Upper lobe of right lung (tissue), 1 donor: ENCODE results near the gene FSHR. TPM values are rescaled to one million over a fixed set of nuclear protein-coding genes. Genes with fewer than 3 reads are reported as not detected.

Source experiments
- ATAC-seq: fragments of 200-7000 bp; cut with Tn5 transposase; one replicate; pipeline ENCODE4 v1.9.1; 2020; ENCODE audit warnings: mild to moderate bottlenecking, moderate library complexity
- DNase-seq: peaks from one replicate; pipeline ENCODE4 v3.0.0-alpha.2; 2020
- H3K27ac ChIP-seq: fragments of 200-600 bp; one replicate; pipeline ENCODE4 v1.8.0; 2022
- H3K27me3 ChIP-seq: fragments of 200-600 bp; one replicate; pipeline ENCODE4 v1.8.0; 2022; ENCODE audit warnings: mild to moderate bottlenecking
- H3K36me3 ChIP-seq: fragments of 200-600 bp; one replicate; pipeline ENCODE4 v1.8.0; 2022
- H3K4me1 ChIP-seq: fragments of 200-600 bp; one replicate; pipeline ENCODE4 v1.8.0; 2022
- H3K4me3 ChIP-seq: fragments of 200-600 bp; one replicate; pipeline ENCODE4 v1.8.0; 2022; ENCODE audit warnings: mild to moderate bottlenecking
- H3K9me3 ChIP-seq: fragments of 200-600 bp; one replicate; pipeline ENCODE4 v1.8.0; 2022
- intact Hi-C: fragments of 100-400 bp; cut with DNase I; formaldehyde crosslinking; loops from one replicate; pipeline ENCODE4 v1.11.0; 2022
- long read RNA-seq: library from polyadenylated mRNA; unstranded; transcript quantifications from one replicate; pipeline ENCODE4 v2.0.0, GENCODE V29; 2021
- total RNA-seq: library from RNA; stranded (reverse); fragmentation: NEBNext Ultra II Directional; extraction: Animal tissue kit (Norgen Biotek cat#: 25700); gene quantifications from one replicate; pipeline ENCODE4 v1.2.1, GENCODE V29; 2021
- TF ChIP-seq, protein P1 (sequence below): fragments of 200-600 bp; IDR thresholded peaks from one replicate; pipeline ENCODE4 v1.8.0; 2022; ENCODE audit warnings: antibody characterized with exemption
- donor health status: DM: no; HTN: yes; CAD: no; lungs with severe emphysema.

Gene FSHR, protein sequence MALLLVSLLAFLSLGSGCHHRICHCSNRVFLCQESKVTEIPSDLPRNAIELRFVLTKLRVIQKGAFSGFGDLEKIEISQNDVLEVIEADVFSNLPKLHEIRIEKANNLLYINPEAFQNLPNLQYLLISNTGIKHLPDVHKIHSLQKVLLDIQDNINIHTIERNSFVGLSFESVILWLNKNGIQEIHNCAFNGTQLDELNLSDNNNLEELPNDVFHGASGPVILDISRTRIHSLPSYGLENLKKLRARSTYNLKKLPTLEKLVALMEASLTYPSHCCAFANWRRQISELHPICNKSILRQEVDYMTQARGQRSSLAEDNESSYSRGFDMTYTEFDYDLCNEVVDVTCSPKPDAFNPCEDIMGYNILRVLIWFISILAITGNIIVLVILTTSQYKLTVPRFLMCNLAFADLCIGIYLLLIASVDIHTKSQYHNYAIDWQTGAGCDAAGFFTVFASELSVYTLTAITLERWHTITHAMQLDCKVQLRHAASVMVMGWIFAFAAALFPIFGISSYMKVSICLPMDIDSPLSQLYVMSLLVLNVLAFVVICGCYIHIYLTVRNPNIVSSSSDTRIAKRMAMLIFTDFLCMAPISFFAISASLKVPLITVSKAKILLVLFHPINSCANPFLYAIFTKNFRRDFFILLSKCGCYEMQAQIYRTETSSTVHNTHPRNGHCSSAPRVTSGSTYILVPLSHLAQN
- total RNA-seq = not detected
- long read RNA-seq = 0 reads

DNA sequence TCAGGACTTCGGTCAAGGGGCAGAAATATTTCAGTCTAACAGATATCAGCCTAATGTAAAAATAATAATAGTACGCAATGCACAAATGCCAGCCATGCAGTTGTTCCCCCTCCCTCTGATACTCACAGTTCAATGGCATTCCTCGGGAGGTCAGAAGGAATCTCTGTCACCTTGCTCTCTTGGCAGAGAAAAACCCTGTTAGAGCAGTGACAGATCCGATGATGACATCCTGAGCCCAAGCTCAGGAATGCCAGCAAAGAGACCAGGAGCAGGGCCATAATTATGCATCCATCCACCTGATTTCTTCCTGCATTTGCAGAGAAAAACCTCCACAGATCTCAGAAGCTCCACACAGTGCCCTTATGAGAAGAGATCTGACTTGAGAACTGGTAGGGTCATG lies at the start of gene FSHR:
TSS of gene FSHR (minus strand) at position 376 of the 400 bp plus-strand sequence. CDS start at position 278, 98 bp downstream.
- Histone ChIP-seq H3K4me1 (no peaks in the 10 kb centered on the region), H3K9me3 (no peaks in the 10 kb centered on the region), H3K4me3 (no peak within 1 kb of the TSS), H3K27me3 (no peaks in the 10 kb centered on the region), H3K36me3 (no peaks in the 10 kb centered on the region), H3K27ac (no peak within 1 kb of the TSS)
- TF ChIP-seq, protein P1, sequence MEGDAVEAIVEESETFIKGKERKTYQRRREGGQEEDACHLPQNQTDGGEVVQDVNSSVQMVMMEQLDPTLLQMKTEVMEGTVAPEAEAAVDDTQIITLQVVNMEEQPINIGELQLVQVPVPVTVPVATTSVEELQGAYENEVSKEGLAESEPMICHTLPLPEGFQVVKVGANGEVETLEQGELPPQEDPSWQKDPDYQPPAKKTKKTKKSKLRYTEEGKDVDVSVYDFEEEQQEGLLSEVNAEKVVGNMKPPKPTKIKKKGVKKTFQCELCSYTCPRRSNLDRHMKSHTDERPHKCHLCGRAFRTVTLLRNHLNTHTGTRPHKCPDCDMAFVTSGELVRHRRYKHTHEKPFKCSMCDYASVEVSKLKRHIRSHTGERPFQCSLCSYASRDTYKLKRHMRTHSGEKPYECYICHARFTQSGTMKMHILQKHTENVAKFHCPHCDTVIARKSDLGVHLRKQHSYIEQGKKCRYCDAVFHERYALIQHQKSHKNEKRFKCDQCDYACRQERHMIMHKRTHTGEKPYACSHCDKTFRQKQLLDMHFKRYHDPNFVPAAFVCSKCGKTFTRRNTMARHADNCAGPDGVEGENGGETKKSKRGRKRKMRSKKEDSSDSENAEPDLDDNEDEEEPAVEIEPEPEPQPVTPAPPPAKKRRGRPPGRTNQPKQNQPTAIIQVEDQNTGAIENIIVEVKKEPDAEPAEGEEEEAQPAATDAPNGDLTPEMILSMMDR = no peak
- ATAC-seq (no peak), DNase-seq (no peak)
- intact Hi-C loops = no loop called here

DNA sequence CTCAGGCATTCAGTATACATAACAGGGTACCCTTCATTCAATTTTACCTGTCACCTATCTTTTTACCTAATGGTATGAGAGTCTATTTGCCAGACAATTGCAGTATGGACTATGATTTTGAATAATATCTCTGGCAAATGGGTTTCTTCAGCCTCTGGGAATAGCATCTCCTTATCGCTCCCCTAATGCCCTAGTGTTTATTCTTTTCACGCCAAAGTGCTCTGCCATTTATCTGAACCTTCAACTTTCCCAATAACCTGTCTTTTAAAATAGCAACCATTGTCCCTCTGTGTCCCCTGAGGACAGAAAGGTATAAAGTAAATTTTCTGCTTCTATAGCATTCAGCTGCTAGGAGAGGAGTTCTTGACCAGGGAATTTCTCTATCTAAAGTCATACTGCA lies 45.0 kb upstream of the FSHR start:
- Histone ChIP-seq H3K36me3 (no peaks in the 10 kb centered on the region), H3K4me1 (no peaks in the 10 kb centered on the region), H3K27me3 (no peaks in the 10 kb centered on the region), H3K4me3 (no peak overlapping the region), H3K9me3 (no peaks in the 10 kb centered on the region), H3K27ac (no peak overlapping the region)
- TF ChIP-seq, protein P1 = no peak
- ATAC-seq = no peak
- intact Hi-C loops = no loop called here
- no peak for DNase-seq

DNA sequence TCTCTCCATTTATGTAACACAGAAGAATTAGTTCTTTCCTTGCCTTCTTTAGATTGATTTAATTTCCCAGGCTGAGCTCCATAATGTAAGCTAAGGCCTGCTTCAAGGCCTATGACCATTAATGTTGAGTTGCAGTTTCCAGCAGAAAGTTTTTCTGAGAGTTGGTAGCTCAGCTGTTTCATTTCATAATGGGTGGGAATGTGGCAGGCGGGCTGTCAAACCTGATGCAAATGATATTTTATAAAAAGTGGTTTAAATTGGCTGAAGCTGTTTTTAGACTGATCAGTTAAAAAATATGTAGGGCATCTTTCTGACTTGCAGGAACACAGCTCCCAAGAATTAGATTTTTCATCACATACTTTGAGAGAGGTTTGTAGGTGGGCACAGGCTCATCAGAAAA lies 40.4 kb upstream of the FSHR start:
- Histone ChIP-seq H3K4me1 (no peaks in the 10 kb centered on the region), H3K4me3 (no peak overlapping the region), H3K36me3 (no peaks in the 10 kb centered on the region), H3K27me3 (no peaks in the 10 kb centered on the region), H3K27ac (no peak overlapping the region), H3K9me3 (no peaks in the 10 kb centered on the region)
- ATAC-seq (no peak), DNase-seq (no peak)
- TF ChIP-seq, protein P1 = no peak
- intact Hi-C loops = no loop called here

DNA sequence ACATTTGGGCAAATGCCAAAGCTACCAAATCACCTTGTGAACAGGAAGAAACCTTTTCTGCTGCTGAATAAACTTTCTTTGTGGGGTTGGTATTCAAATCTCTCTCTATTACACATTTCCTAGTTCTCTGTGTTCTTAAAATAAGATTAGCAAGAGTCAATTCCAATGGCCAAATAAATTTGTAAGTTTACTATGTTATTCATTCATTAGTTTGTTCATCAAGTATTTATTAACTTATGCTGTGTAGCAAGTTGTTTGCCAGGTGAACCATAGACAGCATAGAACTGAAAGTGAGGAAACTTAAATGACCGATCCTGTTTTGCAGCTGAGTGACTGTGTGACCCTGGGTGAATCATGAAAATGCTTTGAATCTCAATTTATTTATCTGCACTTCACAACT lies 37.7 kb upstream of the FSHR start:
- no peak overlapping the region for H3K4me3 ChIP-seq
- H3K27me3 ChIP-seq = no peaks in the 10 kb centered on the region
- no peaks in the 10 kb centered on the region for H3K9me3 ChIP-seq
- intact Hi-C loops = no loop called here
- H3K36me3 ChIP-seq = no peaks in the 10 kb centered on the region
- ATAC-seq = no peak
- no peaks in the 10 kb centered on the region for H3K4me1 ChIP-seq
- no peak overlapping the region for H3K27ac ChIP-seq
- no peak for DNase-seq
- TF ChIP-seq, protein P1 = no peak

DNA sequence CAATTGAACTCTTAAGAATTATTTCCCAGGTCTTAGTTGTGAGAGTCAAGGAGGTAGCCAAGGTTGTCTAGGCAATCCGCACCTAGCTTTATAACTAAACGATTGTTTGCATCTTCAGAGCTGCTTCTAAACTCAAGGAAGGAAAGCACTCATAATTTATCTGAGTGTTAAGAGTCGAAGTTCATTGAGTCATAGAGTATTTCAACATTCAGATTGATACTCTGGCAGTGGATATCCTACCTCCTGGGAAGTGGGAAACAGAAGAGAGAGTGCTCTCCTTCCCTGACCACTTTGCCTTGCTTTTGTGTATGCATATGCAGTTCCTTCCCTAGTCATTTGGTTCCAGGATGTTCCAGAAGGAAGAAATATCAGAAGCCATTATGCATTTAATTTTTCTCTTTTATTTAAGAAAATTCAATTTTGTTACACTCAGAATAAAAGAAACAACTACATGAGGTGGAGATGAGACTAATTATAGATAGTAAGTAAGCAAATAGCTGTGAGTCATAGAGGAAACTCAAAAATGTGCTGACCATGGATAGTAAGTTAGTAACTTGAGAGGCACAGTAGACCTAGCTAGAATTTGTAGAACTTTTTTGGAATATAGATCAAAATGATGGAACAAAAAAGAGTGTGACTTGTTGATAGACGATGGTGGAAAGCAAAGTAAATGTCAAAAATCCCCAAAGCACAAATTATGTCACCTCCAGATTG lies 35.4 kb upstream of the FSHR start:
- intact Hi-C loops = no loop called here
- TF ChIP-seq, protein P1 = no peak
- no peaks in the 10 kb centered on the region for H3K9me3 ChIP-seq
- H3K4me3 ChIP-seq = no peak overlapping the region
- H3K27me3 ChIP-seq = no peaks in the 10 kb centered on the region
- H3K27ac ChIP-seq = no peak overlapping the region
- ATAC-seq (no peak), DNase-seq (no peak)
- no peaks in the 10 kb centered on the region for H3K4me1 ChIP-seq
- H3K36me3 ChIP-seq = no peaks in the 10 kb centered on the region
